Neural progenitor cell (in vitro differentiated cells): ENCODE results near the gene LGR6. TPM values are rescaled to one million over a fixed set of nuclear protein-coding genes. Genes with fewer than 3 reads are reported as not detected.

Experiments used
- DNase-seq: peaks from one replicate; pipeline ENCODE4 v3.0.0-alpha.2; 2016; ENCODE audit warnings: low spot score
- H2AFZ ChIP-seq: fragments of 200-600 bp; sonication (generic); replicated peaks from 2 replicates; pipeline ENCODE4 v1.6.1; 2016; ENCODE audit warnings: antibody characterized with exemption
- H3F3A ChIP-seq: fragments of 200-600 bp; sonication (generic); 2 replicates; pipeline ENCODE4 v1.6.1; 2016; ENCODE audit warnings: antibody characterized with exemption, low read depth
- H3K27ac ChIP-seq: fragments of 200-600 bp; sonication (generic); 2 replicates; pipeline ENCODE4 v1.5.1; 2016; ENCODE audit warnings: mild to moderate bottlenecking
- H3K27me3 ChIP-seq: fragments of 200-600 bp; sonication (generic); 2 replicates; pipeline ENCODE4 v1.6.1; 2016; ENCODE audit warnings: mild to moderate bottlenecking, moderate library complexity
- H3K36me3 ChIP-seq: fragments of 200-600 bp; sonication (generic); 2 replicates; pipeline ENCODE4 v1.5.1; 2016
- H3K4me1 ChIP-seq: fragments of 200-600 bp; sonication (generic); 2 replicates; pipeline ENCODE4 v1.6.1; 2016; ENCODE audit warnings: mixed run types
- H3K4me2 ChIP-seq: fragments of 200-600 bp; sonication (generic); 2 replicates; pipeline ENCODE4 v1.6.1; 2016
- H3K4me3 ChIP-seq: fragments of 200-600 bp; sonication (generic); 2 replicates; pipeline ENCODE4 v1.5.1; 2016
- H3K79me2 ChIP-seq: fragments of 200-600 bp; sonication (generic); 2 replicates; pipeline ENCODE4 v1.6.1; 2016; ENCODE audit warnings: low read depth
- H3K9ac ChIP-seq: fragments of 200-600 bp; sonication (generic); 2 replicates; pipeline ENCODE4 v1.6.1; 2016
- H3K9me3 ChIP-seq: fragments of 200-600 bp; sonication (generic); 2 replicates; pipeline ENCODE4 v1.5.1; 2016; ENCODE audit warnings: low read depth
- H4K20me1 ChIP-seq: fragments of 200-600 bp; sonication (generic); 2 replicates; pipeline ENCODE4 v1.6.1; 2016; ENCODE audit warnings: low read depth
- H3K27ac Mint-ChIP-seq: 3 replicates; pipeline ENCODE4 v1.8.0; 2021; ENCODE audit warnings: mixed read lengths
- H3K27me3 Mint-ChIP-seq: 2 replicates; pipeline ENCODE4 v1.8.0; 2022; ENCODE audit warnings: low read depth, mild to moderate bottlenecking, inconsistent platforms, moderate library complexity, mixed read lengths; ENCODE audit not compliant: insufficient read depth
- H3K36me3 Mint-ChIP-seq: 3 replicates; pipeline ENCODE4 v1.8.0; 2021; ENCODE audit warnings: mixed read lengths
- H3K4me1 Mint-ChIP-seq: 3 replicates; pipeline ENCODE4 v1.8.0; 2021; ENCODE audit warnings: mixed read lengths
- H3K4me3 Mint-ChIP-seq: 3 replicates; pipeline ENCODE4 v1.8.0; 2021; ENCODE audit warnings: mild to moderate bottlenecking, moderate library complexity, mixed read lengths
- H3K9me3 Mint-ChIP-seq: 3 replicates; pipeline ENCODE4 v1.8.0; 2020; ENCODE audit warnings: mixed read lengths
- EZH2 ChIP-seq: fragments of 200-600 bp; sonication (generic); IDR thresholded peaks from 2 replicates; pipeline ENCODE4 v1.6.1; 2017; ENCODE audit warnings: antibody characterized with exemption, mild to moderate bottlenecking, moderate library complexity
- EZH2phosphoT487 ChIP-seq: fragments of 200-600 bp; sonication (generic); IDR thresholded peaks from 2 replicates; pipeline ENCODE4 v1.6.1; 2017; ENCODE audit warnings: antibody characterized with exemption
- total RNA-seq: library from RNA; depleted of rRNA; stranded (reverse); fragments of >200 nt; gene quantifications from 2 replicates; pipeline ENCODE4 v1.2.3, GENCODE V29; 2015; ENCODE audit warnings: low replicate concordance
- TF ChIP-seq, protein P1 (sequence below): fragments of 200-600 bp; sonication (generic); IDR thresholded peaks from 2 replicates; pipeline ENCODE4 v1.5.1; 2017; ENCODE audit warnings: antibody characterized with exemption, mild to moderate bottlenecking

LGR6 gene, protein sequence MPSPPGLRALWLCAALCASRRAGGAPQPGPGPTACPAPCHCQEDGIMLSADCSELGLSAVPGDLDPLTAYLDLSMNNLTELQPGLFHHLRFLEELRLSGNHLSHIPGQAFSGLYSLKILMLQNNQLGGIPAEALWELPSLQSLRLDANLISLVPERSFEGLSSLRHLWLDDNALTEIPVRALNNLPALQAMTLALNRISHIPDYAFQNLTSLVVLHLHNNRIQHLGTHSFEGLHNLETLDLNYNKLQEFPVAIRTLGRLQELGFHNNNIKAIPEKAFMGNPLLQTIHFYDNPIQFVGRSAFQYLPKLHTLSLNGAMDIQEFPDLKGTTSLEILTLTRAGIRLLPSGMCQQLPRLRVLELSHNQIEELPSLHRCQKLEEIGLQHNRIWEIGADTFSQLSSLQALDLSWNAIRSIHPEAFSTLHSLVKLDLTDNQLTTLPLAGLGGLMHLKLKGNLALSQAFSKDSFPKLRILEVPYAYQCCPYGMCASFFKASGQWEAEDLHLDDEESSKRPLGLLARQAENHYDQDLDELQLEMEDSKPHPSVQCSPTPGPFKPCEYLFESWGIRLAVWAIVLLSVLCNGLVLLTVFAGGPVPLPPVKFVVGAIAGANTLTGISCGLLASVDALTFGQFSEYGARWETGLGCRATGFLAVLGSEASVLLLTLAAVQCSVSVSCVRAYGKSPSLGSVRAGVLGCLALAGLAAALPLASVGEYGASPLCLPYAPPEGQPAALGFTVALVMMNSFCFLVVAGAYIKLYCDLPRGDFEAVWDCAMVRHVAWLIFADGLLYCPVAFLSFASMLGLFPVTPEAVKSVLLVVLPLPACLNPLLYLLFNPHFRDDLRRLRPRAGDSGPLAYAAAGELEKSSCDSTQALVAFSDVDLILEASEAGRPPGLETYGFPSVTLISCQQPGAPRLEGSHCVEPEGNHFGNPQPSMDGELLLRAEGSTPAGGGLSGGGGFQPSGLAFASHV
- total RNA-seq: 0.25 TPM in 1 of 2 replicates, not detected in the other

DNA sequence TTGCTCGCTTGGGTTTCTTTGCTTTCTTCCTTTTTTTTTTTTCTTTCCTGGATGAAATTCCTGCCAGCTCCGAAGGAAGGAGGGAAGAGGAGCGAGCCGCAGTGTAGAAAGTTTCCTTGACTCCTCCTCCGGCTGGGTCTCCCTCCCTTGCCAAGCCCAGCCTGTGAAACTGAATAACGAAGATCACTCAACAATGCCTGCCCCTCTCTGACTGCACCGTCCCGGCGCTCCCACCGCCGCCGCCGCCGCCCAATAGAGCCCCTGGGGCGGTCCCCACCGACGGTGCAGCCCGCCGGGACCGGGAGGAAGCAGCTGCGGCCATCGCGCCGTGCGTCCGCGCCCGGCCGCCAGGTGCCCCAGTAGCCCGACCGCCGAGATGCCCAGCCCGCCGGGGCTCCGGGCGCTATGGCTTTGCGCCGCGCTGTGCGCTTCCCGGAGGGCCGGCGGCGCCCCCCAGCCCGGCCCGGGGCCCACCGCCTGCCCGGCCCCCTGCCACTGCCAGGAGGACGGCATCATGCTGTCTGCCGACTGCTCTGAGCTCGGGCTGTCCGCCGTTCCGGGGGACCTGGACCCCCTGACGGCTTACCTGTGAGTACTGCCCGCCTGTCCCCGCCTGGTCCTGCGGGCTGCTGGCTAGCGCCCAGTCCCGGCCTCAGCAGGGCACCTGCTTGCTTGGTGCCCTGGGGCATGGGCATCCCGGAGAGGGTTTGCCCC, at the start of gene LGR6:
Gene LGR6 (plus strand): TSS at position 186 of the 714 bp plus-strand sequence. CDS start 191 bp downstream, at position 377.
- H3K4me3 Mint-ChIP-seq: peak within 1 kb of the TSS; percentile 73
- H3K4me2 ChIP-seq: peak within 1 kb of the TSS; percentile 82

DNA sequence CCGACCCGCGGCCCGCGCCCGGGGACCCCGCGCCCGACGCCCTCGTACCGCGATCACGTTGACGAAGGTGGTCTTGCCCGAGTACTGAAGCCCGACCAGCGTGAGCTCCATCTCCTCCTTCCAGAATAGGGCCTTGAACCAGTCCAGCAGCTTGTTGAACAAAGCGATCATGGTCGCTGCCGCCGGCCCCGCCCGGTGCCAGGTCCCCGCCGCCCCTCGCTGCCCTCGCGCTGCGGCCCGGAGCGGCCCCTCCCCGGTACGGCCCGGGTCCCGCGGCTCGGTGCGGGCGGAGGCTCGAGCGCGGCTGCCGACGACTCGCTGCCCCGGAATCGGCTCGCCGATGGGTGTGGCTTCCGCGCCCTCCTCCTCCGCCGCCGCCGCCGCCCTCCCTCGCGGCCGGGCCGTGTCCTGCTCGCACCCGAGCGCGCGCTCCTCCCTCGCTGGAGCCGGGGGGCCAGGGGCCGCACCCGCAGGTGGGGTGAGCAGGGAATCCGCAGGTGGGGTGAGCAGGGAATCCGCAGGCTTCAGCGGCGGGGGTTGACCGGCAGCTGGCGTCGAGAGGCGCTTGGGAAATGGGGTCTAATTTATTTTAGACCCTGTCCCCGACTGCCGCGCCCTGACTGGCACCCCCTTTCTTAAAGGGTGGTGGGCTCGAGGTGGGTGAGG, 49.1 kb upstream of the LGR6 start, which contains the start of gene ARL8A:
Gene ARL8A (minus strand): TSS at position 336 of the 666 bp plus-strand sequence. CDS start 165 bp downstream, at position 171.
- H3K36me3 Mint-ChIP-seq: no peaks in the 10 kb centered on the region
- H3K4me2 ChIP-seq: peak within 1 kb of the TSS; percentile 100
- H3K4me3 ChIP-seq: peak within 1 kb of the TSS; percentile 92
- H3K36me3 ChIP-seq: no peaks in the 10 kb centered on the region
- peaks cover 45% of the 10 kb centered on the region for H3K79me2 ChIP-seq
- peak within 1 kb of the TSS; percentile 90 for H3K4me3 Mint-ChIP-seq
- no peaks in the 10 kb centered on the region for H3K9me3 ChIP-seq
- peak; percentile 87 for DNase-seq
- H3K4me1 Mint-ChIP-seq: peaks cover 12% of the 10 kb centered on the region
- H2AFZ ChIP-seq: peak within 1 kb of the TSS; percentile 100
- TF ChIP-seq, protein P1, sequence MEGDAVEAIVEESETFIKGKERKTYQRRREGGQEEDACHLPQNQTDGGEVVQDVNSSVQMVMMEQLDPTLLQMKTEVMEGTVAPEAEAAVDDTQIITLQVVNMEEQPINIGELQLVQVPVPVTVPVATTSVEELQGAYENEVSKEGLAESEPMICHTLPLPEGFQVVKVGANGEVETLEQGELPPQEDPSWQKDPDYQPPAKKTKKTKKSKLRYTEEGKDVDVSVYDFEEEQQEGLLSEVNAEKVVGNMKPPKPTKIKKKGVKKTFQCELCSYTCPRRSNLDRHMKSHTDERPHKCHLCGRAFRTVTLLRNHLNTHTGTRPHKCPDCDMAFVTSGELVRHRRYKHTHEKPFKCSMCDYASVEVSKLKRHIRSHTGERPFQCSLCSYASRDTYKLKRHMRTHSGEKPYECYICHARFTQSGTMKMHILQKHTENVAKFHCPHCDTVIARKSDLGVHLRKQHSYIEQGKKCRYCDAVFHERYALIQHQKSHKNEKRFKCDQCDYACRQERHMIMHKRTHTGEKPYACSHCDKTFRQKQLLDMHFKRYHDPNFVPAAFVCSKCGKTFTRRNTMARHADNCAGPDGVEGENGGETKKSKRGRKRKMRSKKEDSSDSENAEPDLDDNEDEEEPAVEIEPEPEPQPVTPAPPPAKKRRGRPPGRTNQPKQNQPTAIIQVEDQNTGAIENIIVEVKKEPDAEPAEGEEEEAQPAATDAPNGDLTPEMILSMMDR: no peak
- TF ChIP-seq EZH2phosphoT487 (no peak), EZH2 (no peak)
- peaks cover 8% of the 10 kb centered on the region for H3K27me3 Mint-ChIP-seq
- peaks cover 7% of the 10 kb centered on the region for H3K4me1 ChIP-seq
- peaks cover 9% of the 10 kb centered on the region for H3F3A ChIP-seq
- no peaks in the 10 kb centered on the region for H3K9me3 Mint-ChIP-seq
- no peak within 1 kb of the TSS for H3K27ac ChIP-seq
- peaks cover 15% of the 10 kb centered on the region for H3K27me3 ChIP-seq
- peak within 1 kb of the TSS; percentile 55 for H3K9ac ChIP-seq
- peaks cover 34% of the 10 kb centered on the region for H4K20me1 ChIP-seq
- peak within 1 kb of the TSS; percentile 76 for H3K27ac Mint-ChIP-seq

More for the DNA sequence above, at the start of gene LGR6:
- Mint-ChIP-seq H3K4me1 (peaks cover 6% of the 10 kb centered on the region), H3K27ac (no peak within 1 kb of the TSS), H3K36me3 (no peaks in the 10 kb centered on the region), H3K9me3 (no peaks in the 10 kb centered on the region), H3K27me3 (peaks cover 31% of the 10 kb centered on the region)
- Histone ChIP-seq H3K9me3 (no peaks in the 10 kb centered on the region), H3F3A (peaks cover 9% of the 10 kb centered on the region), H3K4me3 (peak within 1 kb of the TSS; percentile 54), H3K36me3 (no peaks in the 10 kb centered on the region), H3K79me2 (no peaks in the 10 kb centered on the region), H3K9ac (no peak within 1 kb of the TSS), H2AFZ (peak within 1 kb of the TSS; percentile 76), H3K27ac (no peak within 1 kb of the TSS), H3K4me1 (peaks cover 4% of the 10 kb centered on the region), H3K27me3 (peaks cover 45% of the 10 kb centered on the region), H4K20me1 (no peaks in the 10 kb centered on the region)
- TF ChIP-seq EZH2phosphoT487 (peak; percentile 71), EZH2 (peak; percentile 41)
- TF ChIP-seq, protein P1: peak; percentile 25
- peak; percentile 74 for DNase-seq
